BJ (cell line): Measurements from ENCODE around the gene DAD1. TPM values are rescaled to one million over a fixed set of nuclear protein-coding genes. Genes with fewer than 3 reads are reported as not detected.
"Not testable (repeated sequence)": the region's sequence is repeated elsewhere in the genome, so short reads cannot be mapped to it uniquely, and the experiment has no call there.

Experiments
- CTCF ChIA-PET: fragments of 350-600 bp; formaldehyde crosslinking; extraction: SDS; loops from one replicate; lab custom pipeline; 2021; ENCODE audit warnings: antibody characterized with exemption, inconsistent platforms; lab: Yijun Ruan, JAX
- POLR2A ChIA-PET: fragments of 300-600 bp; sonication (Branson Sonifier 250); formaldehyde crosslinking; extraction: SDS; loops from one replicate; lab custom pipeline; 2021; ENCODE audit warnings: antibody characterized with exemption; lab: Charles Lee
- DNase-seq: peaks from one replicate; pipeline ENCODE4 v3.0.0-alpha.2; 2011; ENCODE audit warnings: low read depth
- H3K27me3 ChIP-seq: 2 replicates; pipeline ENCODE4 v1.6.0; 2011; ENCODE audit warnings: low read length; ENCODE audit not compliant: control insufficient read depth, insufficient read depth
- H3K36me3 ChIP-seq: 2 replicates; pipeline ENCODE4 v1.5.1; 2011; ENCODE audit warnings: low read length; ENCODE audit not compliant: control insufficient read depth, insufficient read depth
- H3K4me3 ChIP-seq: 2 replicates; pipeline ENCODE4 v1.5.1; 2011; ENCODE audit warnings: low read depth, mild to moderate bottlenecking, control low read depth, low read length
- CTCF ChIP-seq: IDR thresholded peaks from 2 replicates; pipeline ENCODE4 v1.5.1; 2011; ENCODE audit warnings: low read depth, mild to moderate bottlenecking, control low read depth, inconsistent platforms, low read length, moderate library complexity; ENCODE audit not compliant: insufficient read depth
- polyA minus RNA-seq: library from RNA; depleted of rRNA, polyadenylated mRNA; stranded (reverse); fragments of >200 nt; gene quantifications from 2 replicates; pipeline ENCODE4 v1.2.3, GENCODE V29; 2011; rRNA and poly(A)+ RNA removed
- polyA plus RNA-seq: library from polyadenylated mRNA; depleted of rRNA; stranded (reverse); fragments of >200 nt; gene quantifications from 2 replicates; pipeline ENCODE4 v1.2.3, GENCODE V29; 2011; rRNA removed

Gene DAD1
- polyA plus RNA-seq (383 and 576 TPM in 2 replicates), polyA minus RNA-seq (77.5 and 148 TPM in 2 replicates)

GRCh38 chr14:22589096-22589839 is at the start of gene DAD1:
DAD1 (minus strand) TSS chr14:22589224; CDS start chr14:22589157, 67 bp downstream.
- ChIA-PET CTCF (interaction anchor here (0.6 to 3.2 kb wide), 11 partner anchors 9 to 294 kb away, joined by 3 to 24 read pairs (median 7); partner anchors contain the start of genes ABHD4 and REM2), POLR2A (interaction anchor here (0.5 to 1.4 kb wide), 5 partner anchors 10 to 327 kb away, joined by 3 to 5 read pairs (median 3); no protein-coding TSS in a partner anchor)
- Histone ChIP-seq H3K27me3 (peaks cover 6% of the 10 kb centered on the region), H3K36me3 (no peaks in the 10 kb centered on the region; the same call in 1 of the 2 replicates), H3K4me3 (peak within 1 kb of the TSS; percentile 63)
- peak; percentile 99 for DNase-seq
- TF ChIP-seq CTCF: no peak

- DNase-seq, H3K36me3 ChIP-seq, H3K4me3 ChIP-seq, H3K27me3 ChIP-seq, POLR2A ChIA-PET: not testable (repeated sequence)
- CTCF ChIA-PET: interaction anchor here (1.1 kb wide), 1 partner anchor 10 kb away, joined by 3 read pairs; no protein-coding TSS in a partner anchor
These were observed 47.0 kb upstream of the DAD1 start for GRCh38 chr14:22635980-22636379.

GRCh38 chr14:22634233-22634900 is 45.3 kb upstream of the DAD1 start:
- ChIA-PET POLR2A (no interaction called here), CTCF (interaction anchor here (0.6 to 1.0 kb wide), 2 partner anchors 17 to 63 kb away, joined by 3 read pairs; no protein-coding TSS in a partner anchor)
- no peak overlapping the region for H3K4me3 ChIP-seq

GRCh38 chr14:22630486-22630885 is 41.5 kb upstream of the DAD1 start:
- Histone ChIP-seq H3K27me3 (peaks cover 5% of the 10 kb centered on the region; the same call in 1 of the 2 replicates), H3K4me3 (no peak overlapping the region), H3K36me3 (no peaks in the 10 kb centered on the region)
- CTCF ChIA-PET: no interaction called here
- no peak for DNase-seq
- no peak for TF ChIP-seq CTCF
- POLR2A ChIA-PET: no interaction called here

More at GRCh38 chr14:22634233-22634900, 45.3 kb upstream of the DAD1 start:
- DNase-seq: no peak
- Histone ChIP-seq H3K27me3 (peaks cover 5% of the 10 kb centered on the region; the same call in 1 of the 2 replicates), H3K36me3 (no peaks in the 10 kb centered on the region)
- no peak for TF ChIP-seq CTCF

GRCh38 chr14:22630066-22630465 is 41.0 kb upstream of the DAD1 start:
- POLR2A ChIA-PET: no interaction called here
- CTCF ChIA-PET: no interaction called here
- H3K36me3 ChIP-seq: no peaks in the 10 kb centered on the region
- peaks cover 5% of the 10 kb centered on the region; the same call in 1 of the 2 replicates for H3K27me3 ChIP-seq
- no peak overlapping the region for H3K4me3 ChIP-seq
- no peak for TF ChIP-seq CTCF
- DNase-seq: no peak
